Mesodermal cell (in vitro differentiated cells): ENCODE results near the gene SLC34A3.
"Not testable (repeated sequence)": the region's sequence is repeated elsewhere in the genome, so short reads cannot be mapped to it uniquely, and the experiment has no call there.

Experiments used
- H3K27ac ChIP-seq: 2 replicates; pipeline ENCODE4 v1.7.0; 2013; ENCODE audit warnings: mild to moderate bottlenecking, low read depth, low read length, moderate library complexity; ENCODE audit not compliant: severe bottlenecking
- H3K36me3 ChIP-seq: 2 replicates; pipeline ENCODE4 v1.7.1; 2013; ENCODE audit warnings: mild to moderate bottlenecking, low read length, moderate library complexity; ENCODE audit not compliant: control insufficient read depth, insufficient read depth
- H3K4me1 ChIP-seq: one replicate; pipeline ENCODE4 v1.7.1; 2013; ENCODE audit warnings: mild to moderate bottlenecking, low read length; ENCODE audit not compliant: insufficient read depth, control insufficient read depth, poor library complexity, severe bottlenecking
- H3K4me3 ChIP-seq: 2 replicates; pipeline ENCODE4 v1.7.0; 2013; ENCODE audit warnings: low read length, control low read depth, mild to moderate bottlenecking; ENCODE audit not compliant: insufficient read depth, poor library complexity, severe bottlenecking; ENCODE audit errors: extremely low read depth
- H3K9me3 ChIP-seq: 2 replicates; pipeline ENCODE4 v1.7.1; 2013; ENCODE audit warnings: mild to moderate bottlenecking, low read length, moderate library complexity; ENCODE audit not compliant: control insufficient read depth
- WGBS, 2 experiments: methylation state at CpG; one replicate each; pipeline ENCODE4 v1.1.5; 2013; ENCODE audit warnings: missing lambda C conversion rate in 2 of 2; ENCODE audit not compliant: insufficient coverage in 2 of 2; 5-methylcytosine and 5-hydroxymethylcytosine counted together

SLC34A3 gene

GRCh38 chr9:137256856-137257255 lies 26.2 kb downstream of the SLC34A3 start:
- no peaks in the 10 kb centered on the region for H3K9me3 ChIP-seq
- H3K4me3 ChIP-seq: no peak overlapping the region
- H3K27ac ChIP-seq: no peak overlapping the region
- peaks cover 13% of the 10 kb centered on the region for H3K4me1 ChIP-seq
- H3K36me3 ChIP-seq: peaks cover 38% of the 10 kb centered on the region
- WGBS, 2 experiments: 97 to 98% methylated on average over 10 to 14 of the region's 15 CpGs

GRCh38 chr9:137262173-137262908 lies 31.6 kb downstream of the SLC34A3 start:
- not testable (repeated sequence) for H3K27ac ChIP-seq, H3K4me3 ChIP-seq, H3K9me3 ChIP-seq, H3K4me1 ChIP-seq
- 74 to 88% methylated on average over 2 to 4 of the region's 15 CpGs for WGBS, 2 experiments
- H3K36me3 ChIP-seq: peaks cover 69% of the 10 kb centered on the region

DNA sequence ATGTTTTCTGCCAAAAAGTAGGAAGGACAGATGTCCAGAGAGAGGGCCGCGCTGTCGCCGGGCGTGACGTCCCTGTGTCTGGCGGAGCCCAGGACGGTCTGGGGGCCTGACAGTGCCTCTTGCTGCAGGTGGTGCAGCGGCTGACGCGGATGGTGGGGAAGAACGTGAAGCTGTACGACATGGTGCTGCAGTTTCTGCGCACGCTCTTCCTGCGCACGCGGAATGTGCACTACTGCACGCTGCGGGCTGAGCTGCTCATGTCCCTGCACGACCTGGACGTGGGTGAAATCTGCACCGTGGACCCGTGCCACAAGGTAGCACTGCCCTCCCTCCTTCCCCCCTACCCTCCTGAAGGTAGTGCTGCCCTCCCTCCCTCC lies 32.2 kb downstream of the SLC34A3 start:
- Histone ChIP-seq H3K36me3 (peaks cover 71% of the 10 kb centered on the region), H3K9me3 (no peaks in the 10 kb centered on the region), H3K4me1 (no peaks in the 10 kb centered on the region), H3K4me3 (no peak overlapping the region), H3K27ac (no peak overlapping the region)
- WGBS, 2 experiments: 93 to 94% methylated on average over 23 to 24 of the region's 24 CpGs

GRCh38 chr9:137263506-137263905 lies 32.8 kb downstream of the SLC34A3 start:
- Histone ChIP-seq H3K9me3 (no peaks in the 10 kb centered on the region), H3K36me3 (peaks cover 69% of the 10 kb centered on the region), H3K4me3 (no peak overlapping the region), H3K27ac (no peak overlapping the region), H3K4me1 (no peaks in the 10 kb centered on the region)
- WGBS, 2 experiments: 88 to 99% methylated on average over 9 to 10 of the region's 10 CpGs

- H3K4me3 ChIP-seq: no peak overlapping the region
- WGBS, 2 experiments: 96 to 97% methylated on average over 15 to 21 of the region's 22 CpGs
- no peaks in the 10 kb centered on the region for H3K9me3 ChIP-seq
- H3K36me3 ChIP-seq: peaks cover 69% of the 10 kb centered on the region
- no peaks in the 10 kb centered on the region for H3K4me1 ChIP-seq
- no peak overlapping the region for H3K27ac ChIP-seq
Measured at GRCh38 chr9:137264067-137264466, 33.4 kb downstream of the SLC34A3 start.

DNA sequence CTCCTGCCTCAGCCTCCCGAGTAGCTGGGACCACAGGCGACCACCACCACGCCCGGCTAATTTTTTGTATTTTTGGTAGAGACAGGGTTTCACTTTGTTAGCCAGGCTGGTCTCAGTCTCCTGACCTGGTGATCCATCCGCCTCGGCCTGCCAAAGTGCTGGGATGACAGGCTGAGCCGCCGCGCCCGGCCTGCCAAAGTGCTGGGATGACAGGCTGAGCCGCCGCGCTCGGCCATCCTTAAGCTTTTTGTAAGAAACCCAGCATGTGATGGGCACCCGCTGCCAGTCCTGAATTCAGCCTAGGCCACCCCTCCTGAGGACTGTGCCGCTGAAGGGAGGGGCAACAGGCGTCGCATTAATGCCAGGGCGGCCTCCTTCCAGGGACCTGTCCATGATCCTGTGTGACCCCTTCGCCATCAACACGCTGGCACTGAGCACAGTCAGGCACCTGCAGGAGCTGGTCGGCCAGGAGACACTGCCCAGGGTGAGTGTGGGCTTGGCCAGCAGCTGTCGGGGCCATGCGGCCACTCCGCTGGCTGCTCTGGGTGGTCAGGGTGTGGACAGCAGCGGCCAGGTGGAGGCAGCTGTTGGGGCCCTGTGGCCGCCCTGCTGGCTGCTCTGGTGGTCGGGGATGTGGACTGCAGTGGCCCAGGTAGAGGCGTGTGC lies 34.9 kb downstream of the SLC34A3 start:
- Histone ChIP-seq H3K4me1 (no peaks in the 10 kb centered on the region), H3K27ac (no peak overlapping the region), H3K36me3 (peaks cover 80% of the 10 kb centered on the region), H3K4me3 (no peak overlapping the region), H3K9me3 (no peaks in the 10 kb centered on the region)
- 94 to 95% methylated on average over 28 to 29 of the region's 29 CpGs for WGBS, 2 experiments

GRCh38 chr9:137266162-137266527 lies 35.4 kb downstream of the SLC34A3 start:
- Histone ChIP-seq H3K4me1 (no peaks in the 10 kb centered on the region), H3K4me3 (no peak overlapping the region), H3K9me3 (no peaks in the 10 kb centered on the region), H3K36me3 (peaks cover 83% of the 10 kb centered on the region), H3K27ac (no peak overlapping the region)
- 95 to 97% methylated on average over 12 to 13 of the region's 15 CpGs for WGBS, 2 experiments

- H3K4me1 ChIP-seq: no peaks in the 10 kb centered on the region
- H3K36me3 ChIP-seq: peaks cover 84% of the 10 kb centered on the region
- H3K4me3 ChIP-seq: no peak overlapping the region
- no peaks in the 10 kb centered on the region for H3K9me3 ChIP-seq
- WGBS, 2 experiments: 91 to 95% methylated on average over 27 to 29 of the region's 34 CpGs
- no peak overlapping the region for H3K27ac ChIP-seq
Measured at GRCh38 chr9:137266585-137267453, 36.1 kb downstream of the SLC34A3 start.

GRCh38 chr9:137267933-137268355 lies 37.2 kb downstream of the SLC34A3 start:
- Histone ChIP-seq H3K4me1 (no peaks in the 10 kb centered on the region), H3K36me3 (peaks cover 88% of the 10 kb centered on the region), H3K4me3 (no peak overlapping the region), H3K27ac (no peak overlapping the region), H3K9me3 (no peaks in the 10 kb centered on the region)
- WGBS, 2 experiments: 97 to 100% methylated on average over 5 of the region's 6 CpGs

DNA sequence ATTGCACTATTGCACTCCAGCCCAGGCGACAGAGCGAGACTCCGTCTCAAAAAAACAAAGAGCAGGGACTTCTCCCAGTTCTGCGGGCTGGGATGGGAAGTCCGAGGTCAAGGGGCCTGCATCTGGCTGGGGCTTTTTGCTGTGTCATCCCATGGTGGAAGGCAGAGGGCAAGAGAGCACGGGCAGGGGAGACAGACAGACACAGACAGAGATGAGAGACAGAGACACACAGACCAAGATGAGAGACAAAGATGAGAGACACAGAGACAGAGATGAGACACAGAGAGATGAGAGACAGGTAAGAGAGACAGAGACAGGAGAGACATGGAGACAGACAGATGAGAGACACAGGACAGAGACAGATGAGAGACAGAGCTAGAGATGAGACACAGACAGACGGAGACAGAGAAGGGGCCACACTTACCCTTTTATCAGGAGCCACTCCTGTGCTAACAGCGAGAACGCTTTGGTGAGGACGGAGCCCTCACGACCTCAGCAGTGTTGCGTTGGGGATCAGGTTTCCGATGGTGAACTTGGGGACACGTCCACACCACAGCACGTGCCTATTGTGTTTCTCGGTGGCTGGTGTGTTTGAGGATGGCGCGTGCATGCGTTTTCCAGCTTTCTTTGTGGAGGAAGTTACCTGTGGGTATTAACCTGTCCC lies 38.0 kb downstream of the SLC34A3 start:
- H3K4me3 ChIP-seq: no peak overlapping the region
- 89 to 91% methylated on average over 15 to 17 of the region's 19 CpGs for WGBS, 2 experiments
- no peaks in the 10 kb centered on the region for H3K4me1 ChIP-seq
- H3K9me3 ChIP-seq: no peaks in the 10 kb centered on the region
- peaks cover 89% of the 10 kb centered on the region for H3K36me3 ChIP-seq
- no peak overlapping the region for H3K27ac ChIP-seq
